IPS-11a (cell line): ENCODE measurements around the gene TMEM267.
"Not testable (repeated sequence)": the region's sequence is repeated elsewhere in the genome, so short reads cannot be mapped to it uniquely, and the experiment has no call there.

Source experiments
- H3K4me3 ChIP-seq: one replicate; pipeline ENCODE4 v1.5.1; 2013; ENCODE audit warnings: low read depth, low read length, control low read depth

TMEM267 gene

DNA sequence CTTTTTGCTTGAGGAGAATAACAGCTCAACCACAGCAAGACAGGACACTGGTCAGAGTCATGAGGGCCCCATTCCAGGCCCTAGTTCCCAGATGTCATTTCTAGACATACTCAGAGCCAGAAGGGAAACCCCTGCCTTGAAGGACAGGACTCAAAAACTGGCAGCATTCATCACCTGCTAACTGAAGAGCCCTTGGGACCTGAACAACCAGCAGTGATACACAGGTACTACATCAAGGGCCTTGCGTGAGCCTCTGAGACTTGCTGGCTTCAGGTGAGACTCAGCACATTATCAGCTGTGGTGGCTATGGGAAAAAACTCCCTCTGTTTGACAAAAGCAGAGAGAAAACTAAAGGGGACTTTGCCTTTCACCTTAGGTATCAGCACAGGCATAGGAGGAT lies 22.6 kb downstream of the TMEM267 start:
- no peak overlapping the region for H3K4me3 ChIP-seq

DNA sequence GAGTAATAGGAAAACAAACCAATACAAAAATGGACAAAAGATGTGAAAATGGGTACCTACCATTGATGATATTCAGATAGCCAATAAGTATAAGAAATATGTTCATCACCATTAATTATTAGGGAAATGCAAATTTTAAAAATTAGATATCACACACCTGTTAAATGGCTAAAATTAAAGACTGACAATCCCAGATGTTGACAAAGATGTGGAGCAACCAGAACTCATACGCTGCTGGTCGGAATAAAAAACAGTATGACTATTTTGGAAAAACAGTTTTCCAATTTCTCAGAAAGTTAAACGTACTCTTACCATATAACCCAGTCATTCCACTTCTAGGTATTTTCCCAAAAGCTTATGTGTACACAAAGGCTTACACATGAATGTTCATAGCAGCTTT lies 27.1 kb downstream of the TMEM267 start:
- no peak overlapping the region for H3K4me3 ChIP-seq

DNA sequence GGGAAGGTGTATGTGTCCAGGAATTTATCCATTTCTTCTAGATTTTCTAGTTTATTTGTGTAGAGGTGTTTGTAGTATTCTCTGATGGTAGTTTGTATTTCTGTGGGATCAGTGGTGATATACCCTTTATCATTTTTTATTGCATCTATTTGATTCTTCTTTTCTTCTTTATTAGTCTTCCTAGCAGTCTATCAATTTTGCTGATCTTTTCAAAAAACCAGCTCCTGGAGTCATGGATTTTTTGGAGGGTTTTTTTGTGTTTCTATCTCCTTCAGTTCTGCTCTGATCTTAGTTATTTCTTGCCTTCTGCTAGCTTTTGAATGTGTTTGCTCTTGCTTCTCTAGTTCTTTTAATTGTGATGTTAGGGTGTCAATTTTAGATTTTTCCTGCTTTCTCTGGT lies 42.1 kb downstream of the TMEM267 start:
- not testable (repeated sequence) for H3K4me3 ChIP-seq

DNA sequence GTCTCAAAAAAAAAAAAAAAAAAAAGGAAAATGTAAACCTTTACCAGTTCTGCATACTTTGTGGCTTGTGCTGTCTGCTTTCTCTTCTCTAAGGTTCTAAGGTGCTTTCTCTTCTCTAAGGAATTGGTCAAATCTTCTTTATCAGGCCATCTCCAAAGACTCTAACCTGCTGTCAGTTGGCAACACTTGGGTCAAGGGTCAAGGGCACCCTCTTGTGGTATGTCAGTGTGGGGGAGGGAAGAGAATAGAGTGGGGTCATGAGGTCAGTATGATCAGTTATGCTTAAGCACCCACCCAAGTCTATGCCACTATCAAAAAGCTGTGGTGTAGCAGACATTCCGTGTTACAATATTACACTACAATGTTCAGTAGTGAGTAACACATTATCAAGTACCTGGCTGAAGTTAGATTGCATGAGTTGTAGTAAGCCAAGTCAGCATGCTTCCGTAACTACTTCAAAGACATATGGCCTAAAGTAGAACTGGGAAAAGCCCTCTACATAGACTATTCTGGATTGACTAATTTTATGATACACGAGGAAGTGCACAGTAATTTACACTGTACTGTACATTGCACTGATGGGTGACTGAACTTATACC lies 46.5 kb downstream of the TMEM267 start:
- H3K4me3 ChIP-seq: no peak overlapping the region

- no peak overlapping the region for H3K4me3 ChIP-seq
These were observed 50.3 kb downstream of the TMEM267 start for GRCh38 chr5:43433382-43433781.

GRCh38 chr5:43432486-43433375 lies 50.9 kb downstream of the TMEM267 start:
- H3K4me3 ChIP-seq: no peak overlapping the region

DNA sequence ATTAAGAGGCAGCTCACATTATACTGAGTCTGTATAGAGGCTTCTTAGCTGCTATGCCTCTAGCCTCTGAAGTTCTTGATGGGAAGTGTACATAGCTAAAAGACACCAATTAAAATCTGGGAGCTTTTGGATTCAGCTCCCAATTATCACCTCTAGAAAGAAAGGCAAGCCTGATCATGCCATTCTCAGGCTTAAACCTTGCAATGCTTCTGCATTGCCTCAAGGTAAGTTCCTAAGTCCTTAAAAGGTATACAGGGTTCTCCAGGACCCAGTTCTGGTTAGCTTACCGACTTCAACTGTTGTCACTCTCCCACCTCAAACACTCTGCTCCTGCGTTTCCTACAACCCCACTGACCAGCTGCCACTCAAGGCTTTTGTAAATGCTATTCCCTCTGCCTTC lies 54.0 kb downstream of the TMEM267 start:
- H3K4me3 ChIP-seq: no peak overlapping the region

- H3K4me3 ChIP-seq: no peak overlapping the region
These were observed 54.6 kb downstream of the TMEM267 start for GRCh38 chr5:43429016-43429415.

- H3K4me3 ChIP-seq: no peak overlapping the region
These were observed 56.4 kb downstream of the TMEM267 start for GRCh38 chr5:43427306-43427705.

DNA sequence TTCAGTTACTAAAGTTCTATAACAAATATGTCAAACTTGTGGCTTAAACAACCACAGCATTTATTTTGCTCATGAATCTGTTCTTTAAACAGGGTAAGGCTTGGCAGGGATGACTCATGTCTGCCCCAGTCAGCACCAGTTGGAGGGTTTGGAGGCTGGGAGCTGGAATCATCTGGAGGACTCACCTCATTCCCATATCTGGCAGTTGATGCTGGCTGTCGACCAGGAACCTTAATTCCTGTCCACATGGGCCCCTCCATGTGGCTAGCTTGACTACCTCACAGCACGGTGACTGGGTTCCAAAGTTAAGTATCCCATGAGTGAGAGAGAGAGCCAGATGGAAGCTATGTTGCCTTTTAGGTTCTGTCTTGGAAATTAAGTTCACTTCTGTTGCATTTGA lies 57.7 kb downstream of the TMEM267 start:
- H3K4me3 ChIP-seq: no peak overlapping the region

DNA sequence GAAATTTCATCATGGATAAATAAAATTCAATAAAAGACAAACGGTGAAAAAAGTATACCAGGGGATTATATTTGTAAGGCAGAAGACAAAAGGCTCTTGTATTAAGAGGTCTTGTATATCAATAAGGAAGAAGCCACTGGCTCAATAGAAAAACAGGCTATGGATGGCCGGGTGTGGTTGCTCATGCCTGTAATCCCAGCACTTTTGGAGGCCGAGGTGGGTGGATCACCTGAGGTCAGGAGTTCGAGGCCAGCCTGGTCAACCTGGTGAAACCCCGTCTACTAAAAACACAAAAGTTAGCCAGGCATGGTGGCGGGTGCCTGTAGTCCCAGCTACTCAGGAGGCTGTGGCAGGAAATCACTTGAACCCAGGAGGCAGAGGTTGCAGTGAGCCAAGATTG lies 60.6 kb downstream of the TMEM267 start:
- H3K4me3 ChIP-seq: not testable (repeated sequence)

- no peak overlapping the region for H3K4me3 ChIP-seq
These were observed 61.5 kb downstream of the TMEM267 start for GRCh38 chr5:43422143-43422542.

- no peak overlapping the region for H3K4me3 ChIP-seq
These were observed 62.1 kb downstream of the TMEM267 start for GRCh38 chr5:43421450-43422133.

DNA sequence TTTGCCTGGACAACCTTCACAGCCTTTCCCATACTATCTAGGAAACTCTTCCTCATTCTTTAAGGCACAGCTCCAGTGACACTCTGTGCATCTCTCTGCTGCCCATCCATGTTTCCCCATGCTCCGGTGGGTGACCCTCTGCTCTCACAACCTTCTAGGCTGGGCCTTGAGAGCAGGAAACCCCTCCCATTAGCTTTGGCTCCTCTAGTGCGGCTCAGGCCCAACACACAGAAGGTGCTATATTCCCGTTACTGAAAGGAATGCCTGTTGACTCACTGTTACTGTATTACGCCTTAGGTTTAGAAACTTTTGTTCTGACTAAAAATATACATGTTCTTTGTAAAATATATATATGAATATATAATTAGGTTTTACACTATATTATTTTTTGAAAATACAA lies 63.4 kb downstream of the TMEM267 start:
- H3K4me3 ChIP-seq: no peak overlapping the region

GRCh38 chr5:43418561-43418960 lies 65.1 kb downstream of the TMEM267 start:
- H3K4me3 ChIP-seq: no peak overlapping the region

- no peak overlapping the region for H3K4me3 ChIP-seq
These were observed 66.8 kb downstream of the TMEM267 start for GRCh38 chr5:43416803-43417394.

GRCh38 chr5:43415935-43416802 lies 67.5 kb downstream of the TMEM267 start:
- no peak overlapping the region for H3K4me3 ChIP-seq

DNA sequence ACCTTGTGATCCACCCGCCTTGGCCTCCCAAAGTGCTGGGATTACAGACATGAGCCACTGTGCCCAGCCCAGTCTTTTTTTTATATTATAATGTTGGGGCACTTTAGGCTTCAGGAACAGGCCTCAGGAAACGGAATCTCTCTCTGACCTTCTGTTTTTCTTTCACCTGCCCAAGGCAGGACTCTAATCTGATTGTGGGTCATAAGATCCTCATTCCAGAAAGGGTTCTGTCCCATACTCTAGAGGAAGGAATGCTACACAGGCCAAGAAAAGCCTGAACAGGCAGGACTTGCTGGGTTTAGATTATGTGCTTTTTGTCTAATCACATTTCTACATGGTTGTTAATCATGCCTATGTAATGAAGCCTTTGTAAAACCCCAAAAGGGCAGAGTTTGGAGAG lies 69.7 kb downstream of the TMEM267 start:
- H3K4me3 ChIP-seq: no peak overlapping the region

DNA sequence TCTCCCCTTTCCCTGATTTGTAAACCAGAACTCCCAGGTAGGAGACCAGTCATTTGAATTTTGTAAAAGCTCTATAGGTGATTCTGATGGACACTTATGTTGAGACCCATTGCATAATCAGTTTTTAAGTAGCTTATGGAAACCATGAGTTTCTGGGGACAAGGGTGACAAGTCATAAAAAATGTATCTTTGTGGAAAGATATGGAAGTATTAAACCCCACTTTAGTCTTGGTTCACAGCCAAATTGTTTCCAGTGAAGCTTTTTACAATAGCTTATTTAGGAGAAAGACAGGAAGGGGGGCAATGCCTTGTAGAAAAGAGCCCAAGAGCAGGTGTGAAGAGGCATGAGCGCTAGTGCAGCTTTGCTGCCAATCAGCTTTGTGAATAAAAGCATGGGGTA lies 71.0 kb downstream of the TMEM267 start:
- no peak overlapping the region for H3K4me3 ChIP-seq

DNA sequence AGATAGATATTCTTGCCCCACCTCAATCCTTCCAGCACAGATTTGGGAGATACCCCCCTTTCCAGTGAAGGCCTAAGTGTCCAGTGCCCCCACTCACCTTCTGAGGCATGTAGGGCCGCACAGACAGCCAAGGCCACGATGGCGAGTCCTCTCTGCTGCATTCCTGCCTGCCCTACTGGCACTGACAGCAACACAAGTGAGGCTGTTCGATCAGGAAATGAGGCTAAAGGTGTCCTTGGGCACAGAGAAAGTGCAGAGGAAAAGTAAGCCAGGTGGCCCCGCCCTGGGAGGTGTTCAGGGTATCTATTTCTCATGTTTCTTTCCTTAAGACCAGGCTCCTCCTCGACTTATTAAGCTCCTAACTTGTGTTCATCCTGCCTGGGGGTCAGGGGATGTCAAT lies 71.5 kb downstream of the TMEM267 start, which contains the start of gene CCL28:
CCL28 (minus strand) TSS at position 236 of the 400 bp plus-strand sequence; CDS start at position 161, 75 bp downstream.
- no peak within 1 kb of the TSS for H3K4me3 ChIP-seq
